HCT116 (cell line): ENCODE results near the gene SORBS1. TPM values are rescaled to one million over a fixed set of nuclear protein-coding genes. Genes with fewer than 3 reads are reported as not detected.

Experiments
- ATAC-seq: fragments of 200-7000 bp; cut with Tn5 transposase; 2 replicates; pipeline ENCODE4 v1.9.1; 2020; ENCODE audit warnings: mild to moderate bottlenecking, moderate library complexity
- BruUV-seq: library from RNA; stranded (reverse); fragments of 400-500 nt; replicated peaks from 2 replicates; lab custom pipeline; 2021; lab: Mats Ljungman, UMichigan
- CTCF ChIA-PET: fragments of 300-600 bp; sonication (Branson Sonifier 250); formaldehyde crosslinking; loops from one replicate; lab custom pipeline; 2021; ENCODE audit warnings: antibody characterized with exemption; lab: Charles Lee
- POLR2A ChIA-PET: fragments of 300-600, 350-600 bp; sonication (Branson Sonifier 250); formaldehyde crosslinking; loops from one replicate; lab custom pipeline; 2021; ENCODE audit warnings: antibody characterized with exemption; lab: Charles Lee
- RAD21 ChIA-PET, 2 experiments: fragments of 300-600 bp; sonication (Branson Sonifier 250); formaldehyde crosslinking; loops; one replicate each; lab custom pipeline; 2023; ENCODE audit warnings: low total read pairs in 2 of 2; ENCODE audit not compliant: uncharacterized antibody in 2 of 2, unreplicated experiment in 2 of 2, low non-redundant PET in 1 of 2; lab: Charles Lee
- DNase-seq: peaks from one replicate; pipeline ENCODE4 v3.0.0-alpha.2; 2010; ENCODE audit warnings: low read depth, low spot score
- H2AFZ ChIP-seq: fragments of 200-600 bp; shearing (Covaris generic), sonication (generic); 2 replicates; pipeline ENCODE4 v1.6.1; 2017; ENCODE audit warnings: low read depth, mixed run types, mixed read lengths, antibody characterized with exemption, low read length; ENCODE audit not compliant: poor library complexity, severe bottlenecking
- H3K27ac ChIP-seq: 2 replicates; pipeline ENCODE4 v1.5.1; 2012; ENCODE audit warnings: low read depth, low read length
- H3K27me3 ChIP-seq: fragments of 200-600 bp; sonication (generic); 2 replicates; pipeline ENCODE4 v1.6.1; 2016; ENCODE audit warnings: mixed run types, low read length, mixed read lengths; ENCODE audit not compliant: insufficient read depth
- H3K36me3 ChIP-seq, 2 experiments: fragments of 200-500 bp in 1 of 2; fragments of 200-600 bp in 1 of 2; sonication (Bioruptor generic) in 1 of 2; sonication (generic) in 1 of 2; 2 replicates each; pipeline versions ENCODE4 v1.5.1 to v1.6.1; 2014 to 2016; ENCODE audit warnings: low read length in 2 of 2, inconsistent platforms in 1 of 2, mixed read lengths in 1 of 2, mixed run types in 1 of 2; ENCODE audit not compliant: insufficient read depth in 2 of 2, control insufficient read depth in 1 of 2
- H3K4me1 ChIP-seq, 2 experiments: fragments of 200-600 bp in 1 of 2; sonication (generic) in 1 of 2; 2 replicates each; pipeline versions ENCODE4 v1.5.1 to v1.6.1; 2012 to 2017; ENCODE audit warnings: low read length in 2 of 2, inconsistent platforms in 1 of 2, mild to moderate bottlenecking in 1 of 2, mixed read lengths in 1 of 2, mixed run types in 1 of 2, moderate library complexity in 1 of 2; ENCODE audit not compliant: insufficient read depth in 2 of 2, control insufficient read depth in 1 of 2
- H3K4me2 ChIP-seq: fragments of 200-600 bp; sonication (generic); 2 replicates; pipeline ENCODE4 v1.6.1; 2017; ENCODE audit warnings: mixed run types, low read length, mixed read lengths
- H3K4me3 ChIP-seq, 2 experiments: fragments of 200-600 bp in 1 of 2; sonication (generic) in 1 of 2; replicated peaks in 1 of 2; 2 replicates each; pipeline ENCODE4 v1.5.1; 2011 to 2016; ENCODE audit warnings: low read length in 2 of 2, control low read depth in 1 of 2, low read depth in 1 of 2, mild to moderate bottlenecking in 1 of 2, mixed read lengths in 1 of 2, mixed run types in 1 of 2
- H3K79me2 ChIP-seq: fragments of 200-600 bp; sonication (generic); 2 replicates; pipeline ENCODE4 v1.6.1; 2017; ENCODE audit warnings: mild to moderate bottlenecking, mixed run types, low read length, moderate library complexity, mixed read lengths; ENCODE audit not compliant: insufficient read depth
- H3K9ac ChIP-seq: fragments of 200-600 bp; sonication (generic); 2 replicates; pipeline ENCODE4 v1.6.1; 2016; ENCODE audit warnings: low read length, mixed read lengths
- H3K9me2 ChIP-seq: fragments of 200-600 bp; sonication (generic), shearing (Covaris generic); 2 replicates; pipeline ENCODE4 v1.6.1; 2017; ENCODE audit warnings: mixed run types, mild to moderate bottlenecking, moderate library complexity; ENCODE audit not compliant: insufficient read depth
- H3K9me3 ChIP-seq, 2 experiments: fragments of 200-500 bp in 1 of 2; fragments of 200-600 bp in 1 of 2; sonication (Bioruptor generic) in 1 of 2; sonication (generic) in 1 of 2; 2 replicates each; pipeline ENCODE4 v1.6.1; 2014 to 2017; ENCODE audit warnings: low read length in 2 of 2, mixed read lengths in 2 of 2, inconsistent platforms in 1 of 2, low read depth in 1 of 2, mild to moderate bottlenecking in 1 of 2, mixed run types in 1 of 2, moderate library complexity in 1 of 2; ENCODE audit not compliant: control insufficient read depth in 1 of 2, insufficient read depth in 1 of 2
- H4K20me1 ChIP-seq: fragments of 200-600 bp; sonication (generic), shearing (Covaris generic); 2 replicates; pipeline ENCODE4 v1.6.1; 2017; ENCODE audit warnings: mixed run types, mild to moderate bottlenecking, moderate library complexity; ENCODE audit not compliant: insufficient read depth
- EZH2 ChIP-seq: fragments of 200-600 bp; sonication (generic); IDR thresholded peaks from 2 replicates; pipeline ENCODE4 v1.6.1; 2017; ENCODE audit warnings: antibody characterized with exemption, mixed run types
- EZH2phosphoT487 ChIP-seq: fragments of 200-600 bp; IDR thresholded peaks from 2 replicates; pipeline ENCODE4 v1.6.1; 2018; ENCODE audit warnings: antibody characterized with exemption, borderline replicate concordance
- FOSL1 ChIP-seq: IDR thresholded peaks from 2 replicates; pipeline ENCODE4 v1.6.1; 2012; ENCODE audit warnings: low read depth
- POLR2A ChIP-seq: IDR thresholded peaks from 2 replicates; pipeline ENCODE4 v1.7.0; 2011; ENCODE audit warnings: borderline replicate concordance; ENCODE audit not compliant: insufficient read depth, insufficient read length; ENCODE audit errors: extremely low read depth
- TCF7L2 ChIP-seq: IDR thresholded peaks from 2 replicates; pipeline ENCODE4 v1.7.0; 2011; ENCODE audit warnings: borderline replicate concordance, inconsistent platforms; ENCODE audit not compliant: insufficient read depth, insufficient read length; ENCODE audit errors: extremely low read depth
- intact Hi-C: fragments of 100-400 bp; cut with micrococcal nuclease; formaldehyde crosslinking; loops from 2 replicates; pipeline ENCODE4 v1.10.0; 2022
- total RNA-seq: library from RNA; stranded (reverse); gene quantifications from one replicate; pipeline ENCODE4 v1.2.1, GENCODE V29; 2021; ENCODE audit not compliant: unreplicated experiment
- TF ChIP-seq, protein P1 (sequence below): IDR thresholded peaks from 2 replicates; pipeline ENCODE4 v1.6.1; 2011; ENCODE audit warnings: mild to moderate bottlenecking, low read length, moderate library complexity; ENCODE audit not compliant: insufficient replicate concordance; ENCODE audit errors: extremely low read depth
- TF ChIP-seq, protein P2 (sequence below): IDR thresholded peaks from 2 replicates; pipeline ENCODE4 v1.6.1; 2012; ENCODE audit warnings: low read depth

SORBS1 gene
- total RNA-seq, 1 experiment from 2014 or later: 3.4 TPM

DNA sequence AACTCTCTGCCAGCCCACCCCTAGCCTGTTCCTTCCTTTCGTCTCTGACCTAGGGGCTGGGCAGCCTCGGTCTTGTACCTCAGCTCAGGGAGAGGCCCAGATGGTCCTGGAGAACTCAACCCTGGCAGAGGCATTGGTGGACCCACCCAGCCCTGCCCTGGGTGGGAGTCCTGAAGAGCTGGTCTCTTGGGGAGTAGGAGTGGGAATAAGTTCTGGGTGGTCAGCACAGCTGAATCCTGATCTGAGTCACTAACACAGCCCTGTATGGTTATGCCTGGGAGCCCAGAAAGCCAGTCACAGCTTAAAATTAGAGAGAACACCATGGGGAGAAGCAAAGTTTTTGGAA, 84.0 kb downstream of the SORBS1 start:
- no peaks in the 10 kb centered on the region for H3K9me2 ChIP-seq
- H3K4me3 ChIP-seq: no peak overlapping the region
- H3K4me2 ChIP-seq: no peak overlapping the region
- RAD21 ChIA-PET: no interaction called here
- no peak for TF ChIP-seq POLR2A
- TF ChIP-seq, protein P1, sequence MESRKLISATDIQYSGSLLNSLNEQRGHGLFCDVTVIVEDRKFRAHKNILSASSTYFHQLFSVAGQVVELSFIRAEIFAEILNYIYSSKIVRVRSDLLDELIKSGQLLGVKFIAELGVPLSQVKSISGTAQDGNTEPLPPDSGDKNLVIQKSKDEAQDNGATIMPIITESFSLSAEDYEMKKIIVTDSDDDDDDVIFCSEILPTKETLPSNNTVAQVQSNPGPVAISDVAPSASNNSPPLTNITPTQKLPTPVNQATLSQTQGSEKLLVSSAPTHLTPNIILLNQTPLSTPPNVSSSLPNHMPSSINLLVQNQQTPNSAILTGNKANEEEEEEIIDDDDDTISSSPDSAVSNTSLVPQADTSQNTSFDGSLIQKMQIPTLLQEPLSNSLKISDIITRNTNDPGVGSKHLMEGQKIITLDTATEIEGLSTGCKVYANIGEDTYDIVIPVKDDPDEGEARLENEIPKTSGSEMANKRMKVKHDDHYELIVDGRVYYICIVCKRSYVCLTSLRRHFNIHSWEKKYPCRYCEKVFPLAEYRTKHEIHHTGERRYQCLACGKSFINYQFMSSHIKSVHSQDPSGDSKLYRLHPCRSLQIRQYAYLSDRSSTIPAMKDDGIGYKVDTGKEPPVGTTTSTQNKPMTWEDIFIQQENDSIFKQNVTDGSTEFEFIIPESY: no peak
- no peak for TF ChIP-seq FOSL1
- no peak for TF ChIP-seq TCF7L2
- no peak for TF ChIP-seq EZH2
- TF ChIP-seq, protein P2, sequence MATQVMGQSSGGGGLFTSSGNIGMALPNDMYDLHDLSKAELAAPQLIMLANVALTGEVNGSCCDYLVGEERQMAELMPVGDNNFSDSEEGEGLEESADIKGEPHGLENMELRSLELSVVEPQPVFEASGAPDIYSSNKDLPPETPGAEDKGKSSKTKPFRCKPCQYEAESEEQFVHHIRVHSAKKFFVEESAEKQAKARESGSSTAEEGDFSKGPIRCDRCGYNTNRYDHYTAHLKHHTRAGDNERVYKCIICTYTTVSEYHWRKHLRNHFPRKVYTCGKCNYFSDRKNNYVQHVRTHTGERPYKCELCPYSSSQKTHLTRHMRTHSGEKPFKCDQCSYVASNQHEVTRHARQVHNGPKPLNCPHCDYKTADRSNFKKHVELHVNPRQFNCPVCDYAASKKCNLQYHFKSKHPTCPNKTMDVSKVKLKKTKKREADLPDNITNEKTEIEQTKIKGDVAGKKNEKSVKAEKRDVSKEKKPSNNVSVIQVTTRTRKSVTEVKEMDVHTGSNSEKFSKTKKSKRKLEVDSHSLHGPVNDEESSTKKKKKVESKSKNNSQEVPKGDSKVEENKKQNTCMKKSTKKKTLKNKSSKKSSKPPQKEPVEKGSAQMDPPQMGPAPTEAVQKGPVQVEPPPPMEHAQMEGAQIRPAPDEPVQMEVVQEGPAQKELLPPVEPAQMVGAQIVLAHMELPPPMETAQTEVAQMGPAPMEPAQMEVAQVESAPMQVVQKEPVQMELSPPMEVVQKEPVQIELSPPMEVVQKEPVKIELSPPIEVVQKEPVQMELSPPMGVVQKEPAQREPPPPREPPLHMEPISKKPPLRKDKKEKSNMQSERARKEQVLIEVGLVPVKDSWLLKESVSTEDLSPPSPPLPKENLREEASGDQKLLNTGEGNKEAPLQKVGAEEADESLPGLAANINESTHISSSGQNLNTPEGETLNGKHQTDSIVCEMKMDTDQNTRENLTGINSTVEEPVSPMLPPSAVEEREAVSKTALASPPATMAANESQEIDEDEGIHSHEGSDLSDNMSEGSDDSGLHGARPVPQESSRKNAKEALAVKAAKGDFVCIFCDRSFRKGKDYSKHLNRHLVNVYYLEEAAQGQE: no peak
- TF ChIP-seq EZH2phosphoT487: no peak
- TF ChIP-seq, all 23 proteins: peak for 0
- H3K27ac ChIP-seq: no peak overlapping the region
- no peak overlapping the region for H2AFZ ChIP-seq
- POLR2A ChIA-PET: no interaction called here
- no peaks in the 10 kb centered on the region for H3K27me3 ChIP-seq
- no peaks in the 10 kb centered on the region for H4K20me1 ChIP-seq
- no peak for ATAC-seq
- 0 out of 4 replicates have a peak, but pooled peaks cover 0 to 2% of the 10 kb centered on the region in 2 experiments for H3K4me1 ChIP-seq
- DNase-seq: no peak
- H3K79me2 ChIP-seq: no peaks in the 10 kb centered on the region
- H3K9ac ChIP-seq: no peak overlapping the region
- no TSS peak for BruUV-seq
- CTCF ChIA-PET: interaction anchor here (1.5 kb wide), 1 partner anchor 31 kb away, joined by 5 read pairs; no protein-coding TSS in a partner anchor
- no peaks in the 10 kb centered on the region for H3K36me3 ChIP-seq
- no peaks in the 10 kb centered on the region for H3K9me3 ChIP-seq
- intact Hi-C loops: no loop called here
